Caco-2 (cell line): ENCODE results near the gene SLX4IP. TPM values are rescaled to one million over a fixed set of nuclear protein-coding genes. Genes with fewer than 3 reads are reported as not detected.

ENCODE experiments used
- BruUV-seq: library from RNA; stranded (reverse); fragments of 400-500 nt; replicated peaks from 2 replicates; lab custom pipeline; 2021; lab: Mats Ljungman, UMichigan
- CTCF ChIA-PET: fragments of 300-600 bp; sonication (Branson Sonifier 250); formaldehyde crosslinking; loops from one replicate; lab custom pipeline; 2022; ENCODE audit warnings: antibody characterized with exemption; lab: Charles Lee
- POLR2A ChIA-PET: fragments of 300-600 bp; sonication (Branson Sonifier 250); formaldehyde crosslinking; loops from one replicate; lab custom pipeline; 2022; ENCODE audit warnings: antibody characterized with exemption; lab: Charles Lee
- DNase-seq, 2 experiments: peaks; one replicate each; pipeline versions ENCODE4 v3.0.0 to v3.0.0-alpha.2; 2020 to 2022
- H3K27me3 ChIP-seq: replicated peaks from 2 replicates; pipeline ENCODE4 v1.6.0; 2011; ENCODE audit warnings: low read length; ENCODE audit not compliant: control insufficient read depth, insufficient read depth
- H3K36me3 ChIP-seq: 2 replicates; pipeline ENCODE4 v1.5.1; 2011; ENCODE audit warnings: low read length; ENCODE audit not compliant: control insufficient read depth, insufficient read depth
- H3K4me1 ChIP-seq: fragments of 250-450 bp; sonication (Bioruptor Pico); 2 replicates; pipeline ENCODE4 v1.5.1; 2020; ENCODE audit warnings: mild to moderate bottlenecking
- H3K4me3 ChIP-seq: 2 replicates; pipeline ENCODE4 v1.5.1; 2011; ENCODE audit warnings: low read depth, mild to moderate bottlenecking, control low read depth, low read length
- H3K9me3 ChIP-seq: fragments of 250-450 bp; sonication (Bioruptor Pico); 2 replicates; pipeline ENCODE4 v1.5.1; 2020; ENCODE audit warnings: mild to moderate bottlenecking, moderate library complexity
- H3K27ac Mint-ChIP-seq: one replicate; pipeline ENCODE4 v1.8.0; 2022; ENCODE audit warnings: mixed read lengths; ENCODE audit not compliant: unreplicated experiment
- H3K27me3 Mint-ChIP-seq: one replicate; pipeline ENCODE4 v1.8.0; 2022; ENCODE audit warnings: mixed read lengths; ENCODE audit not compliant: insufficient read depth, unreplicated experiment
- H3K36me3 Mint-ChIP-seq: one replicate; pipeline ENCODE4 v1.8.0; 2022; ENCODE audit warnings: mild to moderate bottlenecking, mixed read lengths; ENCODE audit not compliant: insufficient read depth, unreplicated experiment
- H3K4me1 Mint-ChIP-seq: one replicate; pipeline ENCODE4 v1.8.0; 2022; ENCODE audit warnings: low read depth, mixed read lengths; ENCODE audit not compliant: unreplicated experiment
- H3K4me3 Mint-ChIP-seq: one replicate; pipeline ENCODE4 v1.8.0; 2022; ENCODE audit warnings: mild to moderate bottlenecking, moderate library complexity, mixed read lengths; ENCODE audit not compliant: unreplicated experiment
- H3K9me3 Mint-ChIP-seq: one replicate; pipeline ENCODE4 v1.8.0; 2022; ENCODE audit warnings: mixed read lengths; ENCODE audit not compliant: unreplicated experiment
- intact Hi-C: fragments of 100-400 bp; cut with micrococcal nuclease; formaldehyde crosslinking; loops from one replicate; pipeline ENCODE4 v1.10.0; 2022; ENCODE audit not compliant: unreplicated experiment
- total RNA-seq: library from RNA; stranded (reverse); gene quantifications from 2 replicates; pipeline ENCODE4 v1.2.3, GENCODE V29; 2022
- TF ChIP-seq, protein P1 (sequence below), 2 experiments: fragments of 200-600 bp in 1 of 2; IDR thresholded peaks; 1 replicate in 1 of 2; 2 replicates in 1 of 2; pipeline versions ENCODE4 v1.5.1 to v1.8.0; 2011 to 2022; ENCODE audit warnings: antibody characterized with exemption in 1 of 2, control low read depth in 1 of 2, inconsistent platforms in 1 of 2, low read depth in 1 of 2, low read length in 1 of 2, mild to moderate bottlenecking in 1 of 2, moderate library complexity in 1 of 2; ENCODE audit not compliant: insufficient read depth in 1 of 2, severe bottlenecking in 1 of 2, unreplicated experiment in 1 of 2

Gene SLX4IP
- total RNA-seq, 1 experiment from 2014 or later = 8.5 TPM

DNA sequence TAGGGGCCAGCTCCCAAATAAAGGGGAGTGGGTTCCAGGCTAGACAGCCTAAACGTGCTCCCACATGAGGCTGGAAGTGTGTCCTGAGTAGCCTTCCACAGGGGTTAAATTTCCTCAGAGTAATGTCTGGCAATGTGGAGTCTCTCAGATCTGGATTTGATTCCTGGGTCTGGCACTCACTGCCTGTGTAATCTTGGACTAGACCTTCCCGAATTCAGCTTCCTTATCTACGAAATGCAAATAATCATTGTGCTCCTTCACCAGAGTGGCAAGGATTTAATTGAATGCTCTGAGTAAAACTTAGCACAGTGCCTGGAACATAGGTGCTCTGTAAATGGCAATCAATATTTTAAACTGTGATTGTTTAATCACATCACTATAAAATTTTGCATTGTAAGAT is 114.4 kb downstream of the SLX4IP start:
- H3K4me1 Mint-ChIP-seq = peaks cover 49% of the 10 kb centered on the region
- CTCF ChIA-PET = no interaction called here
- TF ChIP-seq, protein P1, sequence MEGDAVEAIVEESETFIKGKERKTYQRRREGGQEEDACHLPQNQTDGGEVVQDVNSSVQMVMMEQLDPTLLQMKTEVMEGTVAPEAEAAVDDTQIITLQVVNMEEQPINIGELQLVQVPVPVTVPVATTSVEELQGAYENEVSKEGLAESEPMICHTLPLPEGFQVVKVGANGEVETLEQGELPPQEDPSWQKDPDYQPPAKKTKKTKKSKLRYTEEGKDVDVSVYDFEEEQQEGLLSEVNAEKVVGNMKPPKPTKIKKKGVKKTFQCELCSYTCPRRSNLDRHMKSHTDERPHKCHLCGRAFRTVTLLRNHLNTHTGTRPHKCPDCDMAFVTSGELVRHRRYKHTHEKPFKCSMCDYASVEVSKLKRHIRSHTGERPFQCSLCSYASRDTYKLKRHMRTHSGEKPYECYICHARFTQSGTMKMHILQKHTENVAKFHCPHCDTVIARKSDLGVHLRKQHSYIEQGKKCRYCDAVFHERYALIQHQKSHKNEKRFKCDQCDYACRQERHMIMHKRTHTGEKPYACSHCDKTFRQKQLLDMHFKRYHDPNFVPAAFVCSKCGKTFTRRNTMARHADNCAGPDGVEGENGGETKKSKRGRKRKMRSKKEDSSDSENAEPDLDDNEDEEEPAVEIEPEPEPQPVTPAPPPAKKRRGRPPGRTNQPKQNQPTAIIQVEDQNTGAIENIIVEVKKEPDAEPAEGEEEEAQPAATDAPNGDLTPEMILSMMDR (IDR thresholded peaks at IDR 0.05; ENCODE audit: insufficient read depth in 1 of 2, low read depth in 1 of 2, low read length in 1 of 2, severe bottlenecking in 1 of 2, unreplicated experiment in 1 of 2) = no peak
- Histone ChIP-seq H3K9me3 (no peaks in the 10 kb centered on the region), H3K4me1 (peaks cover 17% of the 10 kb centered on the region), H3K36me3 (no peaks in the 10 kb centered on the region), H3K4me3 (no peak overlapping the region), H3K27me3 (no peaks in the 10 kb centered on the region)
- no peak for DNase-seq
- no peaks in the 10 kb centered on the region for H3K9me3 Mint-ChIP-seq
- intact Hi-C loops = no loop called here
- H3K36me3 Mint-ChIP-seq = peaks cover 6% of the 10 kb centered on the region
- POLR2A ChIA-PET = no interaction called here
- H3K27ac Mint-ChIP-seq = no peak overlapping the region
- H3K27me3 Mint-ChIP-seq = no peaks in the 10 kb centered on the region
- no TSS peak for BruUV-seq
- no peak overlapping the region for H3K4me3 Mint-ChIP-seq

DNA sequence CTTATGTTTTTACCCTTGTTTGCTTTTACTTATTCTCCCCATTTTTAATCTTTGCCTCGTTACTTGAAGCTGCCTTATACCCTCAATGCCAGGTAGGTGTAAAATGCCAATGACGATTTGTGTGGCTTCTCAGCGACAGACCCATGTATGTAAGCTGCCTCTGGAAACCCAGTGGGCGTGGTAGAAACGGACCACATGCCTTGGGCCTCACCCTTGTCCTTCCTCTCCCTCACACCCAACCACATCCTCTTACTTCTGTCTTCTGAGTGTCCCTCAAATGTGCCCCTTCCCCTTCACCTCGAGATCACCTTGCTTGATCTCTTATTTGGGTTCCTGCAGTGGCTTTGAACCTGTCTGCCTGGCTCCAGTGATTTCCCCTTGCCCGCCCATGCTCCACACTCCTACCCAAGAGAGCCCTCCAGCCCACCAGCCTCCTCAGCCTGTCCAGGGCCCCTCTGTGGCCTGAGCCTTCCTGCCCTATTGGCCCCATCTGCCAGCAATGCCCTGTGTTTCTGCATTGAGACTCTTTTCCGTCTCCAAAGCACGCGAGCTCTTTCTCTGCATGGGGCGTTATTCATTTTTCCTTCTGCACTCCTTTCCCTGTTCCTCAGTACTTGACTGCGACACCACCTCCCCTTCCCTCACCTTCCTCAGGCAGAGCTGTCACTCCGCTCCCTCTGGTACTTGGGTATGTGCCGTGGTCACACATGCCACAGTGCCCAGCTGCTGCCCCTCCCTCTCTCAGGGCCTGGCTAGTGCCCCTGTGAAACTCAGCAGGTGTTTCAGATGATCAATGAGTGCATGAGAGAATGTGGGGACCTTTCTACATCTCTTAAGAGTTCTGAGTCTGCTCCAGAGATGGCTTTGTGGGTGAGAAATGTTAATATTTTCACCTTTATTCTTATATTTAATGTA is 115.4 kb downstream of the SLX4IP start:
- Histone ChIP-seq H3K4me3 (no peak overlapping the region), H3K4me1 (peaks cover 20% of the 10 kb centered on the region), H3K36me3 (no peaks in the 10 kb centered on the region), H3K9me3 (no peaks in the 10 kb centered on the region), H3K27me3 (no peaks in the 10 kb centered on the region)
- DNase-seq = no peak
- Mint-ChIP-seq H3K36me3 (peaks cover 6% of the 10 kb centered on the region), H3K27me3 (no peaks in the 10 kb centered on the region), H3K4me3 (no peak overlapping the region), H3K27ac (no peak overlapping the region), H3K9me3 (no peaks in the 10 kb centered on the region), H3K4me1 (peaks cover 50% of the 10 kb centered on the region)
- POLR2A ChIA-PET = no interaction called here
- intact Hi-C loops = loop anchor here (10.0 kb wide), 3 partner anchors 304 to 494 kb away; no protein-coding TSS in a partner anchor
- CTCF ChIA-PET = no interaction called here
- TF ChIP-seq, protein P1 (IDR thresholded peaks at IDR 0.05; ENCODE audit: insufficient read depth in 1 of 2, low read depth in 1 of 2, low read length in 1 of 2, severe bottlenecking in 1 of 2, unreplicated experiment in 1 of 2) = no peak
- no TSS peak for BruUV-seq

DNA sequence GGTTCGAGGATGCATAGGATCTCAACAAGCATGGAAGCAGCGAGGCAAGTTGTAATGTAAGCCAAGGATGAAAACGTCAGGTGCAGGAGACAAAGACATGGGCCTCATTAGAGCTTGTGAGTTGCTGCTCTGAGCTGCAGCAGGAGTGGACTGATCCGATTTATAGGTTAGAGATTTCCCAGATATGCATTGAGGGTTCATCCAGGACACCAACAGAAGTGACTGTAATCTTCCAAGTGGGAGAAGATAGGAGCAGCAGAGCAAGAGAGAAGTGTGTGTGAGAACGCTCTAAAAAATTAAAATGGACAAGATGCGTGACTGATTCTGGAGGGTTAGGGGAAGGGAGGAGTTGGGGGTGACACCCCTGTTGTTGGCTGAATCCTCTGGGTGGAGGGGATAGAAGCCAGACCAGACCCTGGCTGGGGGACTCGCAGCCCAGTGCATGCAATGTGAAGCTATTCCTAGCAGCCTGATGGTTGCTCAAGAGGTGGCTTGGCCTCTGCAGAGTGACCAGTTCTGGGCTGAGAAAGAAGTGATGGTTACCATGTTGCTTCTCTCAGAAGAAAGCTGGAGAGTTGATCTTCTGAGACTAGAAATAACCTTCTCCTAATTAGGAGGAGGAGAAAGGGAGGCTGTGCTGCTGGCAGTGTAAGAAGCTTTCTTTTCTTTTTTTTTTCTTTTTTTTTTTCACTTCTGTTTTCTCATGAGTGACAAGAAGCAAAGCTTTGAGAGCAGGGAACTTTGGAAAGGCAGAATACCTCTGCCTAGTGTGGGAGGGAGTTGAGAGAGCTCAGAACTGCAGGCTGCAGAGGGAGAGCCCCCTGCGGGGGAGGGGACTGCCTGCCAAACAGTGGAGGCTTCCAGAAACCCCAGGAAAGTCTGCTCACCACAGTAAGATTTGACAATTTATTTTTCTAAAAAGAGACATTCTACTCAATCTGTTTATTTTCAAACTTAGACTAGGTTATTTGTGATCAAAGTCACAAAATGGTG is 116.9 kb downstream of the SLX4IP start:
- H3K27me3 ChIP-seq = no peaks in the 10 kb centered on the region
- no peak for DNase-seq
- BruUV-seq = no TSS peak
- Mint-ChIP-seq H3K9me3 (no peaks in the 10 kb centered on the region), H3K4me1 (peaks cover 59% of the 10 kb centered on the region), H3K36me3 (peaks cover 6% of the 10 kb centered on the region), H3K27me3 (no peaks in the 10 kb centered on the region), H3K4me3 (no peak overlapping the region), H3K27ac (no peak overlapping the region)
- CTCF ChIA-PET = interaction anchor here (0.7 kb wide), 1 partner anchor 218 kb away, joined by 3 read pairs; no protein-coding TSS in a partner anchor
- H3K36me3 ChIP-seq = no peaks in the 10 kb centered on the region
- TF ChIP-seq, protein P1 (IDR thresholded peaks at IDR 0.05; ENCODE audit: insufficient read depth in 1 of 2, low read depth in 1 of 2, low read length in 1 of 2, severe bottlenecking in 1 of 2, unreplicated experiment in 1 of 2) = no peak
- H3K9me3 ChIP-seq = no peaks in the 10 kb centered on the region
- no peak overlapping the region for H3K4me3 ChIP-seq
- POLR2A ChIA-PET = interaction anchor here (0.6 kb wide), 1 partner anchor 410 kb away, joined by 3 read pairs; no protein-coding TSS in a partner anchor
- intact Hi-C loops = loop anchor here (2.0 to 10.0 kb wide), 4 partner anchors 85 to 493 kb away; no protein-coding TSS in a partner anchor
- H3K4me1 ChIP-seq = peaks cover 34% of the 10 kb centered on the region
